Osteocyte (in vitro differentiated cells): Measurements from ENCODE around the gene CNTNAP2. TPM values are rescaled to one million over a fixed set of nuclear protein-coding genes. Genes with fewer than 3 reads are reported as not detected.

Source experiments
- DNase-seq: peaks from one replicate; pipeline ENCODE4 v3.0.0; 2021; ENCODE audit warnings: mixed read lengths; ENCODE audit not compliant: unreplicated experiment; ENCODE audit errors: extremely low spot score
- H3K27ac Mint-ChIP-seq: one replicate; pipeline ENCODE4 v1.8.0; 2021; ENCODE audit warnings: mild to moderate bottlenecking, mixed read lengths; ENCODE audit not compliant: unreplicated experiment
- H3K27me3 Mint-ChIP-seq: one replicate; pipeline ENCODE4 v1.8.0; 2021; ENCODE audit warnings: mixed read lengths; ENCODE audit not compliant: unreplicated experiment
- H3K36me3 Mint-ChIP-seq: one replicate; pipeline ENCODE4 v1.8.0; 2021; ENCODE audit warnings: mixed read lengths; ENCODE audit not compliant: unreplicated experiment
- H3K4me1 Mint-ChIP-seq: one replicate; pipeline ENCODE4 v1.8.0; 2021; ENCODE audit warnings: mixed read lengths; ENCODE audit not compliant: unreplicated experiment
- H3K4me3 Mint-ChIP-seq: one replicate; pipeline ENCODE4 v1.8.0; 2021; ENCODE audit warnings: mild to moderate bottlenecking, moderate library complexity, mixed read lengths; ENCODE audit not compliant: unreplicated experiment
- H3K9me3 Mint-ChIP-seq: one replicate; pipeline ENCODE4 v1.8.0; 2021; ENCODE audit warnings: mixed read lengths; ENCODE audit not compliant: unreplicated experiment
- total RNA-seq: library from RNA; stranded (reverse); gene quantifications from 2 replicates; pipeline ENCODE4 v1.2.1, GENCODE V29; 2021
- TF ChIP-seq, protein P1 (sequence below): fragments of 200-600 bp; sonication (generic); IDR thresholded peaks from 2 replicates; pipeline ENCODE4 v1.5.0; 2021; ENCODE audit warnings: antibody characterized with exemption, mild to moderate bottlenecking, moderate library complexity

Gene CNTNAP2
- total RNA-seq, 1 donor from 2014 or later: 1.4 TPM

DNA sequence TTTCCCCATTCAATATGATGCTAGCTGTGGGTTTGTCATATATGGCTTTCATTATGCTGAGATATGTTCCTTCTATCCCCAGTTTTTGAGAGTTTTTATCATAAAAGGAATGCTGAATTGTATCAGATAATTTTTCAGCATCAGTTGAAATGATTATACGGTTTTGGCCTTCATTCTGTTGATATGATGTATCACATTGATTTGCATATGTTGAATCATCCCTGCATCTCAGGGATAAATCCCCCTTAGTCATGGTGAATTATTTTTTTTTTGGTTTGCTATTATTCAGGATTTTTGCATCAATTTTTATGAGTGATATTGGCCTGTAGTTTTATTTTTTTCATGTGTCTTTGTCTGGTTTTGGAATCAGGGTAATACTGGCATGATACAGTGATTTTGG lies 1321.6 kb downstream of the CNTNAP2 start:
- H3K4me1 Mint-ChIP-seq: no peaks in the 10 kb centered on the region
- H3K27ac Mint-ChIP-seq: no peak overlapping the region
- H3K9me3 Mint-ChIP-seq: peaks cover 30% of the 10 kb centered on the region
- no peaks in the 10 kb centered on the region for H3K27me3 Mint-ChIP-seq
- H3K4me3 Mint-ChIP-seq: no peak overlapping the region
- TF ChIP-seq, protein P1, sequence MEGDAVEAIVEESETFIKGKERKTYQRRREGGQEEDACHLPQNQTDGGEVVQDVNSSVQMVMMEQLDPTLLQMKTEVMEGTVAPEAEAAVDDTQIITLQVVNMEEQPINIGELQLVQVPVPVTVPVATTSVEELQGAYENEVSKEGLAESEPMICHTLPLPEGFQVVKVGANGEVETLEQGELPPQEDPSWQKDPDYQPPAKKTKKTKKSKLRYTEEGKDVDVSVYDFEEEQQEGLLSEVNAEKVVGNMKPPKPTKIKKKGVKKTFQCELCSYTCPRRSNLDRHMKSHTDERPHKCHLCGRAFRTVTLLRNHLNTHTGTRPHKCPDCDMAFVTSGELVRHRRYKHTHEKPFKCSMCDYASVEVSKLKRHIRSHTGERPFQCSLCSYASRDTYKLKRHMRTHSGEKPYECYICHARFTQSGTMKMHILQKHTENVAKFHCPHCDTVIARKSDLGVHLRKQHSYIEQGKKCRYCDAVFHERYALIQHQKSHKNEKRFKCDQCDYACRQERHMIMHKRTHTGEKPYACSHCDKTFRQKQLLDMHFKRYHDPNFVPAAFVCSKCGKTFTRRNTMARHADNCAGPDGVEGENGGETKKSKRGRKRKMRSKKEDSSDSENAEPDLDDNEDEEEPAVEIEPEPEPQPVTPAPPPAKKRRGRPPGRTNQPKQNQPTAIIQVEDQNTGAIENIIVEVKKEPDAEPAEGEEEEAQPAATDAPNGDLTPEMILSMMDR: no peak
- peaks cover 6% of the 10 kb centered on the region for H3K36me3 Mint-ChIP-seq
- DNase-seq: no peak

DNA sequence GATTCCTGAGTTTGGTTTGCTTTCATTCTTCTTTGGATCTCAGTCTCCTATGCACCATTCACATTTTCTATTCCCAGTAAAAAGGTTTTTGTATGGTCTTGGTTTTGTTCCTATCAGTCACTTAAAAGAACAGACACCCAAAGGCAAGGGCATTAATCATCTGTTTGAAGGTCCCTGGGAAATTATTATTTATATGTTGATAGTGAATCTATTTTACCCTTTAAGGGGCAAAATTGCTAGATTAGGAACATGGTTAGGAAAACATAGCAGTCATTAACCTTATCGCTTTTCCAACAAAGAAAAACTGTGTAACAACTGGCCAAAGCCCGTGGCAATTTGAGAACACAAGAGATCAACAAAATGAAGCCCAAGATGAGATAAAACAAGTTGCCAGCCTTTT lies 1327.3 kb downstream of the CNTNAP2 start:
- Mint-ChIP-seq H3K27ac (no peak overlapping the region), H3K4me3 (no peak overlapping the region), H3K4me1 (no peaks in the 10 kb centered on the region), H3K27me3 (no peaks in the 10 kb centered on the region), H3K36me3 (peaks cover 6% of the 10 kb centered on the region), H3K9me3 (peaks cover 25% of the 10 kb centered on the region)
- TF ChIP-seq, protein P1: no peak
- no peak for DNase-seq

DNA sequence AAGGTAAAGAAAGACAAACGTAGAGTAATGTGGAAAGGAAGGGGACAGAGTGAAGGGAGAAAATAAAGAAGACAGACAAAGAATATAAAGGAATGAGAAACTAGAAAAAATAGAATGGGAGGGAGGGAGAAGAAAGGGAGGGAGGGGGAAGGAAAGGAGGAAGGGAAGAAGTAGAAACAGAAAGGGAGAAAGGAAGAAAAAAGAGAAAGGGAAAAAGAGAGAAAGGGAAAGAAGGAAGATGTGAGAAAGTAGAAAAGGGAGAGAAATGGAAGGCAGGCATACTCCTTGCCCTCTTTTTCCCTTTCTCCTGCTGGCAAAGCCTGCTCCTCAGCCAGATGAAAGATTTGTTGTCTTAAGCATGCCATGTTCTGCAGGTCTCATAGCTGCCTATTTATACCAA lies 1336.2 kb downstream of the CNTNAP2 start:
- no peaks in the 10 kb centered on the region for H3K9me3 Mint-ChIP-seq
- H3K36me3 Mint-ChIP-seq: no peaks in the 10 kb centered on the region
- H3K27me3 Mint-ChIP-seq: no peaks in the 10 kb centered on the region
- no peak for DNase-seq
- TF ChIP-seq, protein P1: no peak
- peaks cover 9% of the 10 kb centered on the region for H3K4me1 Mint-ChIP-seq
- H3K4me3 Mint-ChIP-seq: no peak overlapping the region
- no peak overlapping the region for H3K27ac Mint-ChIP-seq

DNA sequence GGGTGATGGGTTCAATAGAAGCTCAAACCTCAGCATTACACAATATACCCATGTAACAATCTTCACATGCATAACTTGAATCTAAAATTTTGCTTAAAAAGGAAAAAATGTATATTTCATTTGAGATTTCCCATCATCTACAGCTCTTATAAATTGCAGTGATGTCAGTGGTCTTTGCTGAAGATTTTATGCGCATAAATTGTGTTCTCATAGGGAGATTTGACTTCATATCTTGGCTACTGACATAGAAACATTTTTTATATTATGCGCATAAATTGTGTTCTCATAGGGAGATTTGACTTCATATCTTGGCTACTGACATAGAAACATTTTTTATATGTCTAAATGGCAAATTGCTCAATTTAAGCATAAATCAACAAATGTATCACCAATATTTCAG lies 1348.6 kb downstream of the CNTNAP2 start:
- Mint-ChIP-seq H3K27me3 (no peaks in the 10 kb centered on the region), H3K4me1 (no peaks in the 10 kb centered on the region), H3K9me3 (peaks cover 8% of the 10 kb centered on the region), H3K4me3 (no peak overlapping the region), H3K27ac (no peak overlapping the region), H3K36me3 (no peaks in the 10 kb centered on the region)
- TF ChIP-seq, protein P1: no peak
- no peak for DNase-seq

DNA sequence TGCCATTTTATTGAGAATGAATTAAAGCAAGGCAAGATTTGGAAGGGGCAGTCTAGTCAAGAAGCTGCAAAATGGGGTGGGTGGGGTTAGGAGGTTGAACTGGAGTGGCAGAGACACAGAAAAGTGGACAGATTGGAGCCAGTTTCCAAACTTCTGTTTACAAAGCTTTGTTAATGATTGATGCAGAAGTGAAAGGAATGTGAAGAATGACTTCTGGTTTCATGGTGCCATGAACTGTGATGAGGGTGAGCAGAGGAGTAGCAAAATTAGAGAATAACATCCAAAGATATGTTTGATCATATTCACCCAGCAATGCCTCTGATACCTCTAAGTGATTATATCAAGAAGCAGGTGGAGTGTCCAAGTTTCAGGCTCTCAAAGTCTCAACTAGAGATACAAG lies 1356.0 kb downstream of the CNTNAP2 start:
- H3K4me1 Mint-ChIP-seq: no peaks in the 10 kb centered on the region
- no peak overlapping the region for H3K4me3 Mint-ChIP-seq
- H3K27me3 Mint-ChIP-seq: no peaks in the 10 kb centered on the region
- DNase-seq: no peak
- H3K9me3 Mint-ChIP-seq: no peaks in the 10 kb centered on the region
- TF ChIP-seq, protein P1: no peak
- H3K36me3 Mint-ChIP-seq: no peaks in the 10 kb centered on the region
- no peak overlapping the region for H3K27ac Mint-ChIP-seq
